ENCODE data around the gene DAPK2.

Gene DAPK2

DNA sequence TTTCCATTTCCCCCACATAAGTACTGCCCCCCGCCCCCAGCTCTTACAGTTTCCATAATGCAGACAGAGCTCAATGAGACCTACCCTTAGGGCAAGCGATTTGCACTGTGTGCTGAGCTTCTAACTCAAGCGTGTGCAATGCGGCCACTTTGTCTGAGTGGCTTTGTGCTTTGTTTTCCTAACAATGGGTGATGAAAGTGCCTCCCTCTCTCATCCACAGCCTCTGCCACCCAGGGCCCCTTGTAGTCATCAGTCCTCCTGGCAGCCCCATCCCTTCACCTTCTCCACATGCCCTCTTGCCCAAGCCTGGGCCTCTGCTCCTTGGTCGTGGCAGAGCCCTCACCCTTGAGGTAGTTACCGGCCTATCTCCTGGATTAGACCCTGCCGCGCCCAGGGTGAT is 17.2 kb downstream of the DAPK2 start:
- Histone ChIP-seq H3K4me1 (ENCODE audit: low read length) (peaks cover 2% of the 10 kb centered on the region; the same call in 1 of the 2 replicates), H3K27me3 (ENCODE audit: low read depth, low read length) (no peaks in the 10 kb centered on the region), H3K27ac (ENCODE audit: low read length) (no peak overlapping the region), H3K36me3 (replicated peaks; ENCODE audit: low read depth, low read length) (peaks cover 3% of the 10 kb centered on the region), H2AFZ (ENCODE audit: low read depth, low read length) (no peak overlapping the region), H3K9ac (ENCODE audit: low read length) (no peak overlapping the region), H3K4me2 (ENCODE audit: low read length) (no peak overlapping the region), H4K20me1 (ENCODE audit: insufficient read depth, low read length) (no peaks in the 10 kb centered on the region), H3K4me3 (ENCODE audit: low read length) (no peak overlapping the region), H3K79me2 (ENCODE audit: low read length) (no peaks in the 10 kb centered on the region), H3K9me3 (ENCODE audit: insufficient read depth, low read length) (no peaks in the 10 kb centered on the region)
- TF ChIP-seq EZH2phosphoT487 (IDR thresholded peaks at IDR 0.05; ENCODE audit: low read depth) (no peak), CTCF (IDR thresholded peaks at IDR 0.05; ENCODE audit: low read depth, low read length) (no peak)

- H3K27me3 ChIP-seq (ENCODE audit: low read depth, low read length): no peaks in the 10 kb centered on the region
- no peak overlapping the region for H3K9ac ChIP-seq (ENCODE audit: low read length)
- H3K4me1 ChIP-seq (ENCODE audit: low read length): peaks cover 2% of the 10 kb centered on the region; the same call in 1 of the 2 replicates
- H3K9me3 ChIP-seq (ENCODE audit: insufficient read depth, low read length): no peaks in the 10 kb centered on the region
- no peaks in the 10 kb centered on the region for H4K20me1 ChIP-seq (ENCODE audit: insufficient read depth, low read length)
- no peak overlapping the region for H3K4me3 ChIP-seq (ENCODE audit: low read length)
- no peak overlapping the region for H2AFZ ChIP-seq (ENCODE audit: low read depth, low read length)
- H3K36me3 ChIP-seq (replicated peaks; ENCODE audit: low read depth, low read length): no peaks in the 10 kb centered on the region
- no peak overlapping the region for H3K4me2 ChIP-seq (ENCODE audit: low read length)
- H3K79me2 ChIP-seq (ENCODE audit: low read length): no peaks in the 10 kb centered on the region
- TF ChIP-seq EZH2phosphoT487 (IDR thresholded peaks at IDR 0.05; ENCODE audit: low read depth): no peak
- TF ChIP-seq CTCF (IDR thresholded peaks at IDR 0.05; ENCODE audit: low read depth, low read length): no peak
- no peak overlapping the region for H3K27ac ChIP-seq (ENCODE audit: low read length)
These were observed 19.7 kb downstream of the DAPK2 start for GRCh38 chr15:64026591-64026990.

DNA sequence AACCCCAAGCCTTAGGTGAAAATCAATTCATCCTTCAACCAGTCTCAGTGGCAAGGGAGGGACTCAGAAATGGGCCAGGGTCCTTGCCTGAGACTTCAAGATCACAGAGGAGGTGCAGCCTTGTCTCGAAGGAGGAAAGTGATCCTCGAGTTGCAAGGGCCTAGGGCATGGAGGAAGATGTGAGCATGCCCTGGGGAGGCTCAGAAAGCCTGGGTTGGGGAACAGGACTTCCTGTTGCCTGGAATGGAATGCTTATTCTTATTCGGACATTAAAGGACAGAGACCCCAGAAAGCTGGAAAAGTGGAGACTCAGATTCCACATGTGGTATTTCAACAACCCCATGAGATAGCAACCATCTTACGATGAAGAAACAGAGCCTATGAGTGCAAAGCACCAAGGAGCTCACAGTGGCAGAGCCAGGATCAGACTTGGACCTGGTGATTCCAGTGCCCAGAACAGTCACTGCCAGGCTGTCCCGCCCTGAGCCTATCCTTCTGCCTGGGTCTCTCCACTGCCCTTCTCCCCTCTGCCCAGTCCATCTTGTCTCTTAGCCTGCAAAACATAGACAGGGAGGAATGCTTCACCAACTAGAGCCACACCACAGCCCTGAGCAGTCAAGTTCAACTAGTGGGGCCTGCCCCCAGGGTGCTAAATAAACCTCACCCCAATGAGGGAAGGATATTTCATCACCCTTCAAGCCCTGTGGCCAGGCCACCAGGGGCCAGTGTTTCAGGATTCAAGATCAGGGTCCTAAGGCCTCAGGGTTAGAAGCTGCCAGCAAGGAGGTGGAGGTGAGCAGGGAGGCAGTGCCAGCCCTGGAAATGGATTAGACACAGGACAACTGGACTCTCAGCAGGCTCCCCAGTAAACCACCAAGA is 21.9 kb downstream of the DAPK2 start:
- no peak overlapping the region for H3K9ac ChIP-seq (ENCODE audit: low read length)
- H3K4me1 ChIP-seq (ENCODE audit: low read length): peaks cover 2% of the 10 kb centered on the region; the same call in 1 of the 2 replicates
- H4K20me1 ChIP-seq (ENCODE audit: insufficient read depth, low read length): no peaks in the 10 kb centered on the region
- no peak overlapping the region for H3K27ac ChIP-seq (ENCODE audit: low read length)
- no peak overlapping the region for H3K4me3 ChIP-seq (ENCODE audit: low read length)
- no peaks in the 10 kb centered on the region for H3K27me3 ChIP-seq (ENCODE audit: low read depth, low read length)
- no peaks in the 10 kb centered on the region for H3K79me2 ChIP-seq (ENCODE audit: low read length)
- no peak overlapping the region for H3K4me2 ChIP-seq (ENCODE audit: low read length)
- TF ChIP-seq EZH2phosphoT487 (IDR thresholded peaks at IDR 0.05; ENCODE audit: low read depth) (no peak), CTCF (IDR thresholded peaks at IDR 0.05; ENCODE audit: low read depth, low read length) (no peak)
- H3K9me3 ChIP-seq (ENCODE audit: insufficient read depth, low read length): no peaks in the 10 kb centered on the region
- H3K36me3 ChIP-seq (replicated peaks; ENCODE audit: low read depth, low read length): peaks cover 9% of the 10 kb centered on the region
- no peak overlapping the region for H2AFZ ChIP-seq (ENCODE audit: low read depth, low read length)

DNA sequence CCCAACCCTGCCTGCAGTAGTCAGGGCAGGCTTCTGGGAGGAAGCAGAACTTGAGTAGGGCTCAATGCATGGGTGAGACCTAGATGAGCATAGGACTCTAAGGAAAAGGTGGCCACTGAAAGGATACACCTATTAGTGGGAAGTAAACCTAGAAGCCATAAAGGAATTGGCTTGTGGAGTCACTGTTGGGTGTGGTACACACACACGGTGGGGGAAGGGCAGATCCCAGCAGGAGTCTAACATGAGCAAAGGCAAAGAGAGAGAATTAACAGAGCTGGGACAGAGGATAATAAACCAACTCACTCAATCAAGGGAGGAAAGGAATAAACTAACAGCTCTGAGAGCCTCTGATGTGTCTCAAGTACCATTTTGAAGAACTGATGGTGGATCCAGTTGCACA is 23.1 kb downstream of the DAPK2 start:
- H4K20me1 ChIP-seq (ENCODE audit: insufficient read depth, low read length): no peaks in the 10 kb centered on the region
- H3K9ac ChIP-seq (ENCODE audit: low read length): no peak overlapping the region
- TF ChIP-seq EZH2phosphoT487 (IDR thresholded peaks at IDR 0.05; ENCODE audit: low read depth) (no peak), CTCF (IDR thresholded peaks at IDR 0.05; ENCODE audit: low read depth, low read length) (no peak)
- no peak overlapping the region for H3K4me2 ChIP-seq (ENCODE audit: low read length)
- H2AFZ ChIP-seq (ENCODE audit: low read depth, low read length): no peak overlapping the region
- H3K9me3 ChIP-seq (ENCODE audit: insufficient read depth, low read length): no peaks in the 10 kb centered on the region
- no peaks in the 10 kb centered on the region for H3K27me3 ChIP-seq (ENCODE audit: low read depth, low read length)
- no peak overlapping the region for H3K27ac ChIP-seq (ENCODE audit: low read length)
- H3K36me3 ChIP-seq (replicated peaks; ENCODE audit: low read depth, low read length): peaks cover 9% of the 10 kb centered on the region
- no peaks in the 10 kb centered on the region for H3K79me2 ChIP-seq (ENCODE audit: low read length)
- H3K4me1 ChIP-seq (ENCODE audit: low read length): peaks cover 2% of the 10 kb centered on the region; the same call in 1 of the 2 replicates
- H3K4me3 ChIP-seq (ENCODE audit: low read length): no peak overlapping the region

Measured in OCI-LY3 (cell line).